ENCODE results near the gene BAIAP3.

DNA sequence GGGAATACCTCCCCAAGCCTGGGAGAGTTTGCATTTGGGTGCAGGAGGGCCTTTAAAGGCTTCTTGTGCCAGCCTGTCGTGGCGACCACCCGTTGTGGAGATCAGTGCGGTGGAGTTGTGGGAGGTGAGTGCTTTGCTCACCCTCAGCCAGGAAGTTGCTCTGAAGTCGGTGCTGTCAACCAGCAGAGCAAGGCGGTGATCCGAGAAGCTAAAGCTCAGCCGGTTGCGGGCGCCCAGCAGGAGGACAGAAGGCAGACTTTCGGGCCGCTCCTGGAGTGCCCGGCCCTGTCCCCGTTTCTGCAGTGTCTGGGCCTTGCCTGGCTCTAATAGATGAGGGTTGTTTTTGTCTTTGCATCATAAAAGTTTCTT, 22.6 kb upstream of the BAIAP3 start:
- TF ChIP-seq POLR2A (IDR thresholded peaks at IDR 0.05; ENCODE audit: low read depth, low read length) = no peak
- TF ChIP-seq, protein P1, sequence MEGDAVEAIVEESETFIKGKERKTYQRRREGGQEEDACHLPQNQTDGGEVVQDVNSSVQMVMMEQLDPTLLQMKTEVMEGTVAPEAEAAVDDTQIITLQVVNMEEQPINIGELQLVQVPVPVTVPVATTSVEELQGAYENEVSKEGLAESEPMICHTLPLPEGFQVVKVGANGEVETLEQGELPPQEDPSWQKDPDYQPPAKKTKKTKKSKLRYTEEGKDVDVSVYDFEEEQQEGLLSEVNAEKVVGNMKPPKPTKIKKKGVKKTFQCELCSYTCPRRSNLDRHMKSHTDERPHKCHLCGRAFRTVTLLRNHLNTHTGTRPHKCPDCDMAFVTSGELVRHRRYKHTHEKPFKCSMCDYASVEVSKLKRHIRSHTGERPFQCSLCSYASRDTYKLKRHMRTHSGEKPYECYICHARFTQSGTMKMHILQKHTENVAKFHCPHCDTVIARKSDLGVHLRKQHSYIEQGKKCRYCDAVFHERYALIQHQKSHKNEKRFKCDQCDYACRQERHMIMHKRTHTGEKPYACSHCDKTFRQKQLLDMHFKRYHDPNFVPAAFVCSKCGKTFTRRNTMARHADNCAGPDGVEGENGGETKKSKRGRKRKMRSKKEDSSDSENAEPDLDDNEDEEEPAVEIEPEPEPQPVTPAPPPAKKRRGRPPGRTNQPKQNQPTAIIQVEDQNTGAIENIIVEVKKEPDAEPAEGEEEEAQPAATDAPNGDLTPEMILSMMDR (IDR thresholded peaks at IDR 0.05; ENCODE audit: extremely low read depth in 1 of 2, insufficient read depth in 1 of 2, low read depth in 1 of 2, low read length in 2 of 2) = no peak
- no peak for TF ChIP-seq JUN (IDR thresholded peaks at IDR 0.05; ENCODE audit: borderline replicate concordance, insufficient read depth, insufficient read length, low read depth)
